IPS-20b (cell line): ENCODE data around the gene TSPEAR.
"Not testable (repeated sequence)": the region's sequence is repeated elsewhere in the genome, so short reads cannot be mapped to it uniquely, and the experiment has no call there.

Experiments
- H3K27ac ChIP-seq: one replicate; pipeline ENCODE4 v1.5.1; 2013; ENCODE audit warnings: low read length
- H3K27me3 ChIP-seq: 2 replicates; pipeline ENCODE4 v1.6.1; 2013; ENCODE audit warnings: mild to moderate bottlenecking, low read length, inconsistent platforms; ENCODE audit not compliant: insufficient read depth
- H3K36me3 ChIP-seq: 2 replicates; pipeline ENCODE4 v1.6.1; 2013; ENCODE audit warnings: low read depth, mild to moderate bottlenecking, inconsistent platforms, low read length, moderate library complexity; ENCODE audit not compliant: insufficient read depth
- H3K4me1 ChIP-seq: 2 replicates; pipeline ENCODE4 v1.6.1; 2013; ENCODE audit warnings: mild to moderate bottlenecking, control low read depth, inconsistent platforms, low read length, moderate library complexity; ENCODE audit not compliant: insufficient read depth
- H3K4me3 ChIP-seq: 2 replicates; pipeline ENCODE4 v1.5.1; 2013; ENCODE audit warnings: mild to moderate bottlenecking, low read length, inconsistent platforms
- H3K9ac ChIP-seq: 2 replicates; pipeline ENCODE4 v1.6.1; 2013; ENCODE audit warnings: low read depth, mild to moderate bottlenecking, inconsistent platforms, low read length, moderate library complexity
- H3K9me3 ChIP-seq: 2 replicates; pipeline ENCODE4 v1.6.1; 2013; ENCODE audit warnings: mild to moderate bottlenecking, low read depth, low read length, inconsistent platforms; ENCODE audit not compliant: insufficient read depth

Gene TSPEAR

DNA sequence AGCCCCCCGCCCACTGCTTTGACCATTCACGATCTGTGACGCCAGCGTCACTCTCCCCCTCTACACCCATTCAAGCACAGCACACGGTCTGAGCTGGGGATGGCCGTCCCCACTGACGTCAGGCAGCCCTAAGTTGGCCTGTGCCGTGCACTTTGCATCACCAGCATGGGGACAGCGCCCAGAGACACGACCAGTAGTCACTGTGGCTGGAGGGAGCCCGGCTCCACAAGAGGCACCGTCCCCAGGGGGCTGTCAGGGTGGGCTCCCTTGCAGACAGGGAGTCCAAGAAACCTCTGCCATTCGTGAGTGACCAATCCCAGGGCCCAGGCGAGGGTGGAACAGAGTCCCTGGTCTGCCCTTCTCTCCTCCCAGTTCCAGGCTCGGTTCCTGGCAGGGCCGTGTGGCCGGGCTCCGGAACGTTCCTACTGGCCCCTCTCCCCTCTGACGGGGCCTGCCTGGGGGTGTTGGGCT is 97.2 kb downstream of the TSPEAR start:
- Histone ChIP-seq H3K4me1 (no peaks in the 10 kb centered on the region), H3K9me3 (peaks cover 20% of the 10 kb centered on the region), H3K27me3 (no peaks in the 10 kb centered on the region), H3K4me3 (no peak overlapping the region), H3K36me3 (no peaks in the 10 kb centered on the region), H3K27ac (no peak overlapping the region), H3K9ac (no peak overlapping the region)

DNA sequence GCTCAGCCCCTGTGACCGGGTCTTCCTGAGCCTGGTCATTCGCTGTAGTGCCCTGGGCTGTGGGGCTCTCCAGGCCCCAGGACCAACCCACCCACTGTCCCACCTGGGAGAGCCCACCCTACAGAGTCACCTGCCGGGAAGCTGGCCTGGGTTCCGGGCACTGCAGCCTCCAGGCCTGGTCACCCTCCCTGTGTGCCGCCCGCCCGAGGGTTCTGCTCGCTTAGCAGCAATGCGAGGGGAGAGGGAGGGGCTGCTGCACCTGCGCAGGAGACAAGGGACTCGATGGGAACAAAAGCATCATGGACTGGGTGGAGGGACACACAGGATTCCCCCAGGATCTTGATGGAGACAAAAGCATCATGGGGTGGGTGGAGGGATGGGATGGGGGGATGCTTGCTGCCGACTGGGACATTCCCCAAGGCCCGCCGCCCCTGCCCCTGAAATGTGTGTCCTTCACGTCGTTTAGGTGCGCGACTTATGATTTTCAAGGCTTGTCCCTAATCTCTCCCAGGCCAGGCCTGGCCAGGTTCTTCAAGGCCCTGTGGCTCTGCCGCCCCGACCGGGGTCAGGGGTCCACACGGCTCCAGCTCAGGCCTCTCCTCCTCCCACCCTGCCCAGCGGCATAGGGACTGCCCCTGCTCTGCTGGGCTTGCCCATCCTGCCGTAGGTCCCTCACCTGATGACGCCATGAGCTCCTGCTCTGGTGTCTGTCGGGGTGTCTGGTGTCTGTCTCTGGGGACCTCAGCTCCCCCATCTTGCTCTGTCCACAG is 97.8 kb downstream of the TSPEAR start:
- H3K36me3 ChIP-seq, result no peaks in the 10 kb centered on the region
- no peak overlapping the region for H3K4me3 ChIP-seq
- H3K9me3 ChIP-seq, result peaks cover 18% of the 10 kb centered on the region
- H3K27me3 ChIP-seq, result no peaks in the 10 kb centered on the region
- H3K9ac ChIP-seq, result no peak overlapping the region
- H3K4me1 ChIP-seq, result no peaks in the 10 kb centered on the region
- no peak overlapping the region for H3K27ac ChIP-seq

DNA sequence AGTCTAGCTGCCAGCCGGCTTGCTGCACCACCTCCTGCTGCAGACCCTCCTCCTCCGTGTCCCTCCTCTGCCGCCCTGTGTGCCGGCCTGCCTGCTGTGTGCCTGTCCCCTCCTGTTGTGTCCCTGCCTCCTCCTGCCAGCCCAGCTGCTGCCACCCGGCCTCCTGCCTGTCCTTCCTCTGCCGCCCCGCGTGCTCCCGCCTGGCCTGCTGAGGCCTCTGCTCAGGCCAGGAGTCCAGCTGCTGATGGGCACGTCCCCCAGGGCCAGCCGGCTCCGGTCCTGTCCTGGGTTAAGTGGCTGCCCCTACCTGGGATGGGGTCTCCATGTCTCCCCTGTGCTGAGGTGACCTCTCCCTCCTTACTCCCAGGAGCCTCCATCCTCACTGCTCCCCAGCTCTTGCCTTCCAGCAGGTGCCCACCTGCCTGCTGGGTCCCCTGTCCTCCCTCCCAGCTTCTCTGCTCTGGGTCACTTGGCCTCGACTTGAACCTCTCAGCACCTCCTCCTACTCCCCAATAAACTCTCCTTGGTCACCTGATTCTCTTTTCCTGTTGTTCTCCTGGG is 98.6 kb downstream of the TSPEAR start:
- no peak overlapping the region for H3K4me3 ChIP-seq
- H3K27ac ChIP-seq, result no peak overlapping the region
- peaks cover 18% of the 10 kb centered on the region for H3K9me3 ChIP-seq
- H3K9ac ChIP-seq, result no peak overlapping the region
- no peaks in the 10 kb centered on the region for H3K36me3 ChIP-seq
- H3K27me3 ChIP-seq, result no peaks in the 10 kb centered on the region
- no peaks in the 10 kb centered on the region for H3K4me1 ChIP-seq

- H3K27me3 ChIP-seq, result no peaks in the 10 kb centered on the region
- no peaks in the 10 kb centered on the region for H3K4me1 ChIP-seq
- H3K27ac ChIP-seq, result no peak within 1 kb of the TSS
- H3K9me3 ChIP-seq, result peaks cover 18% of the 10 kb centered on the region
- H3K9ac ChIP-seq, result no peak within 1 kb of the TSS
- no peak within 1 kb of the TSS for H3K4me3 ChIP-seq
- H3K36me3 ChIP-seq, result no peaks in the 10 kb centered on the region
Measured at GRCh38 chr21:44612029-44612486, 99.3 kb downstream of the TSPEAR start, which contains the start of gene KRTAP10-8. KRTAP10-8 (plus strand) TSS chr21:44612079; CDS start chr21:44612101, 22 bp downstream.

DNA sequence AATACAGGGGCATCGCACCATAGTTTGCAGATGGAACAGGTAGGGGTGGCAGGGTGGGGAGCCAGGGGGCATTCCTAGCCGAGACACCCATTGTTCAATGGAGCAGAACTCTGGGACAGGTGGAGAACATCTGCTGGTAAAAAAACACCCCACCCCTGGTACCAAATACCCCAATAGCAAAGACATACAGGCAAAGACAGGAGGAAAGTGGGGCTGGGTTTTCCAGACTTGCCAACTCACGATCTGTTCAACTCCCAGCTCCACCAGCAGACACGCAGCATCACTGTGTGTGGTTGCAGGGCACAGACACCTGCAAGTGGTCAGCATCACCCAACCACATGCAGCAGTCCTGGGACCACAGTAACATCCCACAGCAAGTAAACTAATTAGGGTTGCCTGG is 99.8 kb downstream of the TSPEAR start:
- no peak overlapping the region for H3K9ac ChIP-seq
- no peak overlapping the region for H3K4me3 ChIP-seq
- no peaks in the 10 kb centered on the region for H3K36me3 ChIP-seq
- no peak overlapping the region for H3K27ac ChIP-seq
- H3K4me1 ChIP-seq, result no peaks in the 10 kb centered on the region
- peaks cover 18% of the 10 kb centered on the region for H3K9me3 ChIP-seq
- no peaks in the 10 kb centered on the region for H3K27me3 ChIP-seq

GRCh38 chr21:44610157-44610843 is 101.1 kb downstream of the TSPEAR start:
- not testable (repeated sequence) for H3K27ac ChIP-seq, H3K9ac ChIP-seq, H3K4me1 ChIP-seq, H3K27me3 ChIP-seq, H3K36me3 ChIP-seq, H3K4me3 ChIP-seq
- peaks cover 18% of the 10 kb centered on the region for H3K9me3 ChIP-seq

DNA sequence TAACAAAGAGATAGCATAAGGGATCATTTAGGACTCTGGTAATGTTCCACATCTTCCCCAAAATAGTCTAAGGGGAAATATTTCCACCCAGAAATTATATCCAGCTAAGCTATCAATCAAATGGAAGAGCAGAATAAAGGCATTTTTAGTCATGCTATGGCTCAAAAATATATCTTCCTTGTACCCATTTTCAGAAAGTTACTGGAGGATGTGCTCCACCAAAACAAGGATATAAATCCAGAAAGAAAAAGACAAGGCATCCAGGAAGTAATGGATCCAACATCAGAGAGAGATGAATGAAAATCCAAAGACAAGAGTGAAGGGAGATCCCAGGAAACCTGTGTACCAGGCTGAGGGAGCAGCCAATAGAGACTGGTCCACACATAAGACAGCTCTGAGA is 102.2 kb downstream of the TSPEAR start:
- no peaks in the 10 kb centered on the region for H3K36me3 ChIP-seq
- H3K9me3 ChIP-seq, result peaks cover 22% of the 10 kb centered on the region
- H3K4me1 ChIP-seq, result no peaks in the 10 kb centered on the region
- no peak overlapping the region for H3K4me3 ChIP-seq
- no peaks in the 10 kb centered on the region for H3K27me3 ChIP-seq
- no peak overlapping the region for H3K9ac ChIP-seq
- H3K27ac ChIP-seq, result no peak overlapping the region

GRCh38 chr21:44606495-44606894 is 104.9 kb downstream of the TSPEAR start:
- H3K9ac ChIP-seq, result no peak overlapping the region
- H3K27me3 ChIP-seq, result no peaks in the 10 kb centered on the region
- H3K4me3 ChIP-seq, result no peak overlapping the region
- H3K27ac ChIP-seq, result no peak overlapping the region
- H3K9me3 ChIP-seq, result peaks cover 18% of the 10 kb centered on the region
- no peaks in the 10 kb centered on the region for H3K36me3 ChIP-seq
- no peaks in the 10 kb centered on the region for H3K4me1 ChIP-seq

GRCh38 chr21:44603911-44604310 is 107.5 kb downstream of the TSPEAR start:
- H3K36me3 ChIP-seq, result no peaks in the 10 kb centered on the region
- peaks cover 4% of the 10 kb centered on the region; the same call in 1 of the 2 replicates for H3K9me3 ChIP-seq
- no peak overlapping the region for H3K9ac ChIP-seq
- no peaks in the 10 kb centered on the region for H3K4me1 ChIP-seq
- H3K4me3 ChIP-seq, result no peak overlapping the region
- H3K27ac ChIP-seq, result no peak overlapping the region
- no peaks in the 10 kb centered on the region for H3K27me3 ChIP-seq

DNA sequence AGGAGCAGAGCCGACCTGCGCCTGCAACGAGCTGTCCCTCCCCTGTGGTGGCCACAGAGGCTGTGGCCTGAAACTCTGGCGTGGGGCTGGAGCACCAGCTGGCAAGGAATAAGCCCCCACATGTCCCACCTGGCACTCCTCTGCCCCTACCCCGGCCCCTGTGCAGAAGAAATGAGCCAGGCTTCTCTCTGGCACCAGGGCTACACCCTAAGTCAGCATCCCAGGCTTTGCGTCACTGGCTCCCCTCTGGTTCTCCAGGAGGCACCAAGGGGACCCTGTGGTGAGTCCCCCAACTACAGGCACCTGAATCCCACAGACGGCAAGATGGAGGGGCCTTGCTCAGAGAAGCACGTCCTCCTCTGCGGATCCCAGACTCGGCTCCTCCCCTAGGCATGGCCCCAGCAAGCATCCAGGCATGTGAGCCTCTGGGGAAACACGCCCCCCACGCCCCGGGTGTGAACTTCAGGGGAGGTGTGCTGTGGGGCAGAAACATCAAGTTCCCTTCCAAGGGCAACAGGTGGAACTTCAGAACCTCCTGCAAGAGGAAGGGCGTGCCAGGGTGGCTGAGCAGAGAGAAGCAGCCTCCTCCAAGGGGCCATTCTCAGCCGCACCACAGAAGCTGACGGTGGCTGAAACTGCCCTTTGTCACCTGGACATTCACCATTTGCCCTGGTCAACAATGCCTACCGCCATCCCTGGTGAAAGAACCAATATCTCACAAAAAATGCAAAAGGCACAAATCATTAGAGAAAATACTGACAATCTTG is 108.1 kb downstream of the TSPEAR start:
- H3K9me3 ChIP-seq, result peaks cover 4% of the 10 kb centered on the region; the same call in 1 of the 2 replicates
- no peak overlapping the region for H3K4me3 ChIP-seq
- H3K9ac ChIP-seq, result no peak overlapping the region
- H3K27ac ChIP-seq, result no peak overlapping the region
- peaks cover 4% of the 10 kb centered on the region; the same call in 1 of the 2 replicates for H3K4me1 ChIP-seq
- H3K27me3 ChIP-seq, result no peaks in the 10 kb centered on the region
- H3K36me3 ChIP-seq, result no peaks in the 10 kb centered on the region

- Histone ChIP-seq H3K27ac (no peak overlapping the region), H3K9me3 (peaks cover 4% of the 10 kb centered on the region; the same call in 1 of the 2 replicates), H3K36me3 (no peaks in the 10 kb centered on the region), H3K4me1 (peaks cover 5% of the 10 kb centered on the region; the same call in 1 of the 2 replicates), H3K9ac (no peak overlapping the region), H3K4me3 (no peak overlapping the region), H3K27me3 (no peaks in the 10 kb centered on the region)
Measured at GRCh38 chr21:44602463-44602850, 108.9 kb downstream of the TSPEAR start.
